ENCODE measurements around the gene FRS3. TPM values are rescaled to one million over a fixed set of nuclear protein-coding genes. Genes with fewer than 3 reads are reported as not detected.

The FRS3 gene
- total RNA-seq, 1 experiment from 2014 or later: 5.9 TPM

- Histone ChIP-seq H3K9me2 (ENCODE audit: insufficient read depth) (no peaks in the 10 kb centered on the region), H3K79me2 (ENCODE audit: insufficient read depth, low read length) (no peaks in the 10 kb centered on the region), H3K9me3 (ENCODE audit: control insufficient read depth in 1 of 2, insufficient read depth in 1 of 2, low read depth in 1 of 2, low read length in 2 of 2) (no peaks in the 10 kb centered on the region), H2AFZ (ENCODE audit: low read depth, low read length, poor library complexity, severe bottlenecking) (no peak overlapping the region), H3K9ac (ENCODE audit: low read length) (no peak overlapping the region), H3K27ac (ENCODE audit: low read depth, low read length) (no peak overlapping the region), H3K36me3 (ENCODE audit: control insufficient read depth in 1 of 2, insufficient read depth in 2 of 2, low read length in 2 of 2) (no peaks in the 10 kb centered on the region), H3K27me3 (ENCODE audit: insufficient read depth, low read length) (no peaks in the 10 kb centered on the region), H3K4me3 (replicated peaks in 1 of 2; ENCODE audit: low read depth in 1 of 2, low read length in 2 of 2) (no peak overlapping the region), H3K4me2 (ENCODE audit: low read length) (no peak overlapping the region), H4K20me1 (ENCODE audit: insufficient read depth) (no peaks in the 10 kb centered on the region), H3K4me1 (ENCODE audit: control insufficient read depth in 1 of 2, insufficient read depth in 2 of 2, low read length in 2 of 2) (no peaks in the 10 kb centered on the region)
- DNase-seq (ENCODE audit: low read depth, low spot score) (no peak), ATAC-seq (no peak)
- ChIA-PET CTCF (no interaction called here), POLR2A (no interaction called here), RAD21 (ENCODE audit: low non-redundant PET in 1 of 2, low total read pairs in 2 of 2, uncharacterized antibody in 2 of 2, unreplicated experiment in 2 of 2) (no interaction called here)
- intact Hi-C loops (cut with micrococcal nuclease): no loop called here
- BruUV-seq (replicated peaks): no TSS peak
- no peak for TF ChIP-seq CBX3 (IDR thresholded peaks at IDR 0.05; ENCODE audit: low read depth)
- TF ChIP-seq POLR2A (IDR thresholded peaks at IDR 0.05; ENCODE audit: borderline replicate concordance, extremely low read depth, insufficient read depth, insufficient read length): no peak
- no peak for TF ChIP-seq EZH2phosphoT487 (IDR thresholded peaks at IDR 0.05; ENCODE audit: borderline replicate concordance)
- no peak for TF ChIP-seq ZNF274 (IDR thresholded peaks at IDR 0.05; ENCODE audit: low read depth, low read length)
- TF ChIP-seq, protein P1, sequence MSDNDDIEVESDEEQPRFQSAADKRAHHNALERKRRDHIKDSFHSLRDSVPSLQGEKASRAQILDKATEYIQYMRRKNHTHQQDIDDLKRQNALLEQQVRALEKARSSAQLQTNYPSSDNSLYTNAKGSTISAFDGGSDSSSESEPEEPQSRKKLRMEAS (IDR thresholded peaks at IDR 0.05): no peak
- no peak for TF ChIP-seq SIN3A (IDR thresholded peaks at IDR 0.05; ENCODE audit: low read depth)
- TF ChIP-seq JUND (IDR thresholded peaks at IDR 0.05): no peak
- TF ChIP-seq TCF7L2 (IDR thresholded peaks at IDR 0.05; ENCODE audit: borderline replicate concordance, extremely low read depth, insufficient read depth, insufficient read length): no peak
- no peak for TF ChIP-seq POLR2AphosphoS5 (IDR thresholded peaks at IDR 0.05; ENCODE audit: low read depth, low read length)
- no peak for TF ChIP-seq SP1 (IDR thresholded peaks at IDR 0.05; ENCODE audit: low read depth)
- no peak for TF ChIP-seq RAD21 (IDR thresholded peaks at IDR 0.05; ENCODE audit: low read depth)
- TF ChIP-seq, protein P2, sequence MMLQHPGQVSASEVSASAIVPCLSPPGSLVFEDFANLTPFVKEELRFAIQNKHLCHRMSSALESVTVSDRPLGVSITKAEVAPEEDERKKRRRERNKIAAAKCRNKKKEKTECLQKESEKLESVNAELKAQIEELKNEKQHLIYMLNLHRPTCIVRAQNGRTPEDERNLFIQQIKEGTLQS (IDR thresholded peaks at IDR 0.05): no peak
- TF ChIP-seq ZBTB33 (IDR thresholded peaks at IDR 0.05; ENCODE audit: extremely low read depth, insufficient replicate concordance, low read length): no peak
- TF ChIP-seq ZFX (IDR thresholded peaks at IDR 0.05): no peak
- no peak for TF ChIP-seq EZH2 (IDR thresholded peaks at IDR 0.05)
- no peak for TF ChIP-seq SRF (IDR thresholded peaks at IDR 0.05; ENCODE audit: low read depth)
- no peak for TF ChIP-seq CEBPB (IDR thresholded peaks at IDR 0.05; ENCODE audit: low read depth)
- no peak for TF ChIP-seq CTCF (IDR thresholded peaks at IDR 0.05 in 2 of 3, conservative IDR thresholded peaks at IDR 0.05 in 1 of 3; ENCODE audit: borderline replicate concordance in 1 of 3, insufficient read depth in 1 of 3, low read depth in 2 of 3, low read length in 2 of 3)
- no peak for TF ChIP-seq YY1 (IDR thresholded peaks at IDR 0.05; ENCODE audit: extremely low read depth, insufficient replicate concordance, low read depth, low read length)
Measured at GRCh38 chr6:41818271-41819054, 38.8 kb upstream of the FRS3 start.
